OCI-LY3 (cell line): ENCODE data around the gene CENPM.

ENCODE experiments used
- H2AFZ ChIP-seq: fragments of 200-600, 300-600 bp; shearing (Covaris generic); 2 replicates; pipeline ENCODE4 v1.6.0; 2014; ENCODE audit warnings: antibody characterized with exemption, low read depth, low read length
- H3K27ac ChIP-seq: fragments of 200-600, 300-600 bp; sonication (generic); 2 replicates; pipeline ENCODE4 v1.5.1; 2014; ENCODE audit warnings: mild to moderate bottlenecking, low read length, moderate library complexity, mixed read lengths
- H3K27me3 ChIP-seq: fragments of 200-600, 300-600 bp; sonication (generic); 2 replicates; pipeline ENCODE4 v1.6.1; 2014; ENCODE audit warnings: low read depth, low read length, mixed read lengths
- H3K36me3 ChIP-seq: fragments of 200-600, 300-600 bp; sonication (generic); replicated peaks from 2 replicates; pipeline ENCODE3; 2014; ENCODE audit warnings: low read depth, low read length, mixed read lengths
- H3K4me1 ChIP-seq: fragments of 300-600, 200-600 bp; sonication (generic); 2 replicates; pipeline ENCODE4 v1.6.1; 2014; ENCODE audit warnings: low read length, mixed read lengths
- H3K4me2 ChIP-seq: fragments of 200-600, 300-600 bp; sonication (generic); 2 replicates; pipeline ENCODE4 v1.6.1; 2014; ENCODE audit warnings: low read length, mixed read lengths
- H3K4me3 ChIP-seq: fragments of 300-600, 200-600 bp; sonication (generic); 2 replicates; pipeline ENCODE4 v1.5.1; 2014; ENCODE audit warnings: antibody characterized with exemption, mild to moderate bottlenecking, low read length, moderate library complexity
- H3K79me2 ChIP-seq: fragments of 300-600, 200-600 bp; shearing (Covaris generic); 2 replicates; pipeline ENCODE4 v1.6.1; 2014; ENCODE audit warnings: mild to moderate bottlenecking, low read length, mixed read lengths
- H3K9ac ChIP-seq: fragments of 300-600, 200-600 bp; shearing (Covaris generic); 2 replicates; pipeline ENCODE4 v1.6.0; 2014; ENCODE audit warnings: mild to moderate bottlenecking, low read length, moderate library complexity
- H3K9me3 ChIP-seq: fragments of 200-600, 300-600 bp; shearing (Covaris generic); 2 replicates; pipeline ENCODE4 v1.6.1; 2014; ENCODE audit warnings: low read length, mixed read lengths; ENCODE audit not compliant: insufficient read depth
- H4K20me1 ChIP-seq: fragments of 200-600, 300-600 bp; sonication (generic); 2 replicates; pipeline ENCODE4 v1.6.1; 2016; ENCODE audit warnings: low read length, mixed read lengths; ENCODE audit not compliant: insufficient read depth
- CTCF ChIP-seq: fragments of 200-600, 300-600 bp; sonication (generic); IDR thresholded peaks from 2 replicates; pipeline ENCODE4 v1.5.1; 2014; ENCODE audit warnings: antibody characterized with exemption, low read length, low read depth
- EZH2phosphoT487 ChIP-seq: fragments of 200-600 bp; shearing (Covaris generic); IDR thresholded peaks from 2 replicates; pipeline ENCODE4 v1.6.1; 2018; ENCODE audit warnings: antibody characterized with exemption, mixed run types, low read depth

CENPM gene

GRCh38 chr22:41923595-41924276, 23.2 kb downstream of the CENPM start:
- Histone ChIP-seq H2AFZ (no peak overlapping the region), H3K9ac (no peak overlapping the region), H3K4me3 (no peak overlapping the region), H3K27ac (no peak overlapping the region), H3K27me3 (peaks cover 13% of the 10 kb centered on the region), H3K79me2 (no peaks in the 10 kb centered on the region), H4K20me1 (no peaks in the 10 kb centered on the region), H3K9me3 (no peaks in the 10 kb centered on the region), H3K4me2 (no peak overlapping the region), H3K36me3 (no peaks in the 10 kb centered on the region), H3K4me1 (peaks cover 83% of the 10 kb centered on the region)
- TF ChIP-seq CTCF (no peak), EZH2phosphoT487 (no peak)

- Histone ChIP-seq H4K20me1 (no peaks in the 10 kb centered on the region), H3K4me2 (peak overlapping the region; percentile 60), H3K79me2 (no peaks in the 10 kb centered on the region), H2AFZ (no peak overlapping the region), H3K27me3 (peaks cover 13% of the 10 kb centered on the region), H3K9ac (peak overlapping the region; percentile 7; the same call in 1 of the 2 replicates), H3K36me3 (no peaks in the 10 kb centered on the region), H3K4me1 (peaks cover 83% of the 10 kb centered on the region), H3K27ac (peak overlapping the region; percentile 79; the same call in 1 of the 2 replicates), H3K9me3 (no peaks in the 10 kb centered on the region), H3K4me3 (no peak overlapping the region)
- TF ChIP-seq CTCF, result no peak
- no peak for TF ChIP-seq EZH2phosphoT487
Observed at GRCh38 chr22:41922940-41923594, 23.9 kb downstream of the CENPM start.

- Histone ChIP-seq H3K9ac (peak overlapping the region; percentile 35; the same call in 1 of the 2 replicates), H3K36me3 (no peaks in the 10 kb centered on the region), H2AFZ (no peak overlapping the region), H3K27ac (peak overlapping the region; percentile 79), H3K4me3 (peak overlapping the region; percentile 25), H3K79me2 (no peaks in the 10 kb centered on the region), H3K9me3 (no peaks in the 10 kb centered on the region), H4K20me1 (no peaks in the 10 kb centered on the region), H3K4me1 (peaks cover 83% of the 10 kb centered on the region), H3K4me2 (peak overlapping the region; percentile 60), H3K27me3 (peaks cover 17% of the 10 kb centered on the region)
- TF ChIP-seq EZH2phosphoT487 (no peak), CTCF (no peak)
Observed at GRCh38 chr22:41922328-41922727, 24.6 kb downstream of the CENPM start.

DNA sequence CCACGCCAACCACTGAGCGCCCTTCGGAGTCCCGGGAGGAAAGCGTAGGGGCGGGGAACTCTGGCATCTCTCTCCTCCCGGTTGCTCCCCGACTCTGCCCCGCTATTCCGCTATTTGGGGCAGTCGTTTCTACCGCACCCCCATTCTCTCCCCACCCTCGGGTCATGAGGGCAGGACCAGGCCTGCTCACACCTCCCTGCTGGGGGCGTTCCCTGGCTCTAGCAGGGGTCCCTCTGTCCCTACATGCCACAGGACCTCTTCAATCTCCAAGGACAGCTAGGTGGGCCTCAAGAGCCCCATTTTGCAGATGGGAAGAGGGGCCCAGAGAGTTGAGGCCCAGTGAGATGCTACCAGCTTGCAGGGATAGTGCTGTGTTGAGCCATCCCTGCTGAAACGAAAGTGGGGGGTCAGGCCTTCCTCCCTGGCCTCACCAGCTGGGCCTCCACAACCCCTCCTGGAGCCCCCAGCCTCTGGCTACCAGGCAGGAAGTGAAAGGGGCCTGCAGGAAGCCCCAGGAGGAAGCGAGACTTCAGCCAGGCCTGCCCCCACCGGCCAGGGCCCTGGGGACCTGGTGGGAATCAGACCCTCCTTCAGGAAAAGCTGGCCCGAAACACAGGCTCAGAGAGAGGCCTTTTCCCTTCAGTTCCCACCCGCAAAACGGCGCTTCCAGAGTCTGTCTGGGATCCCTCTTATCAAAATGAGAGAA, 26.5 kb downstream of the CENPM start:
- Histone ChIP-seq H3K79me2 (no peaks in the 10 kb centered on the region), H3K36me3 (no peaks in the 10 kb centered on the region), H4K20me1 (no peaks in the 10 kb centered on the region), H3K4me2 (peak overlapping the region; percentile 99), H3K27ac (peak overlapping the region; percentile 70), H3K9me3 (no peaks in the 10 kb centered on the region), H3K9ac (peak overlapping the region; percentile 69), H3K27me3 (peaks cover 20% of the 10 kb centered on the region), H3K4me3 (peak overlapping the region; percentile 81), H3K4me1 (peaks cover 77% of the 10 kb centered on the region), H2AFZ (no peak overlapping the region)
- no peak for TF ChIP-seq EZH2phosphoT487
- no peak for TF ChIP-seq CTCF
